ENCODE data around the gene IGF2BP2.
A peak's percentile ranks its signal among the peaks of the same experiment; 100 is the strongest.
"Not testable (repeated sequence)": the region's sequence is repeated elsewhere in the genome, so short reads cannot be mapped to it uniquely, and the experiment has no call there.

Gene IGF2BP2

GRCh38 chr3:185663929-185664328 is 160.9 kb downstream of the IGF2BP2 start:
- no peak for TF ChIP-seq CTCF (IDR thresholded peaks at IDR 0.05; ENCODE audit: insufficient read depth, missing control alignments)
- DNase-seq (ENCODE audit: insufficient read length, low spot score), result no peak
- FAIRE-seq, result no peak

- no peak for DNase-seq (ENCODE audit: insufficient read length, low spot score)
- no peak for FAIRE-seq
These were observed 163.1 kb downstream of the IGF2BP2 start for GRCh38 chr3:185661772-185662171.

GRCh38 chr3:185661296-185661695 is 163.5 kb downstream of the IGF2BP2 start:
- DNase-seq (ENCODE audit: insufficient read length, low spot score); FAIRE-seq: not testable (repeated sequence)

More at GRCh38 chr3:185661772-185662171, 163.1 kb downstream of the IGF2BP2 start:
- no peak for TF ChIP-seq CTCF (IDR thresholded peaks at IDR 0.05; ENCODE audit: insufficient read depth, missing control alignments)

GRCh38 chr3:185659942-185660921 is 164.6 kb downstream of the IGF2BP2 start:
- FAIRE-seq (no peak), DNase-seq (ENCODE audit: insufficient read length, low spot score) (peak; percentile 79)
- peak; percentile 97 for TF ChIP-seq CTCF (IDR thresholded peaks at IDR 0.05; ENCODE audit: insufficient read depth, missing control alignments)

- no peak for FAIRE-seq
- TF ChIP-seq CTCF (IDR thresholded peaks at IDR 0.05; ENCODE audit: insufficient read depth, missing control alignments), result no peak
- no peak for DNase-seq (ENCODE audit: insufficient read length, low spot score)
These were observed 165.9 kb downstream of the IGF2BP2 start for GRCh38 chr3:185658943-185659342.

- DNase-seq (ENCODE audit: insufficient read length, low spot score) (no peak), FAIRE-seq (no peak)
These were observed 166.3 kb downstream of the IGF2BP2 start for GRCh38 chr3:185658504-185658912.

More at GRCh38 chr3:185658504-185658912, 166.3 kb downstream of the IGF2BP2 start:
- no peak for TF ChIP-seq CTCF (IDR thresholded peaks at IDR 0.05; ENCODE audit: insufficient read depth, missing control alignments)

All from D721Med (cell line).